ENCODE measurements around the gene YBEY.
"Not testable (repeated sequence)": the region's sequence is repeated elsewhere in the genome, so short reads cannot be mapped to it uniquely, and the experiment has no call there.

Gene YBEY, protein sequence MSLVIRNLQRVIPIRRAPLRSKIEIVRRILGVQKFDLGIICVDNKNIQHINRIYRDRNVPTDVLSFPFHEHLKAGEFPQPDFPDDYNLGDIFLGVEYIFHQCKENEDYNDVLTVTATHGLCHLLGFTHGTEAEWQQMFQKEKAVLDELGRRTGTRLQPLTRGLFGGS

DNA sequence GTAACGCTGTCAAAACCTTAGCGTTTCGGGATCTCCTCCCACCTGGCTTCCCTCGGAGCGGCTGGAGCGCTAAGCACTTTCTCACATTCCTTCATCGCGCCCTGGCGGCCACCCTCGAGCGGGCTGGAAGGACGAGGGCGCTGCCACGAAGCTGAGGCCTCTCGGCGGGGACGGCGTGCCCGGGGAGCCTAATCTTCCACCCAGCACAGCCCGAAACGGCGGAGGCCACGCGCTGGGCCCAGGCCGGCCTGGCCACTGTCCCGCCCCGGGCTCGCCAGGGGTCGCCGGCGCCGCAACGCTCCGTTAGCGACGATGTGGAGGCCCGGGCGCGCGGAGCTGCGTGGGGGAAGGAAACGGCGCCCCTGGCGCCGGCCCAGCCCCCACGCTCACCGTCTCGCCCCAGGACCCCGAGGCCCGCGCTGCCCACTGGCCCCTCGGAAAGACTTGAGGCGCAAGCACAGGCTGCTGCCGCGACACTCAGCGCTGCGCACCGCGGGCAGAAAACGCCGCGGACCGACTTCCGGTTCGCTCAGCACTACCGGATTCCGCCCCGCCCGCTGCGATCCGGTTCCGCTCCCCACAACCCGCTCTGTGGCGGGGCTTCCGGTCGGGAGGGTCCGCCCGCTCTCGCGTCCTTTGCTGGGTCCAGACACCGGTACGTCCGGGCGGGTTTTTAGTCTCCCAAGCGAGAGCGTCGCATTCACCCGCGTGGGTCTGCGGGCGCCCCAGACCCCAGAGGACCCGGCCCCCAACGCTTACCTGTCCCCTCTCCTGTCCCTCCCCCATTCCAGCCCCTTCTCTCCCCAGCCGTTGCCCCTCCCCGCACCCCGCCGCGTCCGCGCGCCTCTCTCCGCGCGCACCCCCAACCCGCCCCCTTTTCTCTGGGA is at the start of gene YBEY:
YBEY (plus strand) TSS at position 582 of the 887 bp plus-strand sequence. CDS start 572 bp downstream, outside the sequence.
- peak; percentile 84 to 85 for DNase-seq (ENCODE audit: low read depth in 2 of 2)

DNA sequence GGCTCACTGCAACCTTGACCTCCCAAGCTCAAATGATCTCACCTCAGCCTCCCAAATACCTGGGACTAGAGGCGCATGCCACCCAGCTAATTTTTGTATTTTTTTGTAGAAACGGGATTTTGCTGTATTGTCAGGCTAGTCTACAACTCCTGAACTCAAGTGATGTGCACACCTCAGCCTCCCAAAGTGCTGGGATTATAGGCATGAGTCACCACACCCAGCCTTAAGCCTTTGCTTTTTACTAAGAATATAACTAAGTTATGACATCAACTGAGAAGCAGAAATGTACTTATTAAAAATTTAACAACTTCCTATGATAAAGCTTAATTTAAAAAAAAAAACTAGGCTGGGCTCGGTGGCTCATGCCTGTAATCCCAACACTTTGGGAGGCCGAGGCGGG is 48.7 kb upstream of the YBEY start:
- no peak for DNase-seq (ENCODE audit: low read depth in 2 of 2)

DNA sequence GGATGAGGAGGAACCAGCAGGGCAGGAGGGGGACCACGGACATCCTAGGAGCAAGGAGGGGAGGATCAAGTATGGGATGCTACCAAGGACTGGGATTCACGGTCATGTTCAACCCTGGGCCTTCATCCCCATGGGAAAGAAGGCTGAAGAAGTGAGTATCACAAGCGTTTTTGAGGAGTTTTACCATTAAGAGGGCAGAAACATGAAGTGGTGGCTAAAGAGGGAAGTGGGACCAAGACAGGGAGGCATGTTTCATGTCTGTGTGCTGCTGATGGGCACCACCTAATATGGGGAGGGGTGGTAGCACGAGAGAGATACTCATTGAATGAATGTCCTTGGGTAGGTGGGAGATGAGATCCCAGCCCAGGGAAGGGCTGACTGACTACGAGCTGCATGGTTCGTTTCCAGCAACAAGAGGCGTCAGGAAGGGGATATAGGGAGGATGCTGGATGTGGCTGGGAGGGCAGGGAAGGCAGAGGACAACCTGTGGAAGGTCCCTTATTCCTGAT is 46.3 kb upstream of the YBEY start:
- DNase-seq (ENCODE audit: low read depth in 2 of 2), result no peak

DNA sequence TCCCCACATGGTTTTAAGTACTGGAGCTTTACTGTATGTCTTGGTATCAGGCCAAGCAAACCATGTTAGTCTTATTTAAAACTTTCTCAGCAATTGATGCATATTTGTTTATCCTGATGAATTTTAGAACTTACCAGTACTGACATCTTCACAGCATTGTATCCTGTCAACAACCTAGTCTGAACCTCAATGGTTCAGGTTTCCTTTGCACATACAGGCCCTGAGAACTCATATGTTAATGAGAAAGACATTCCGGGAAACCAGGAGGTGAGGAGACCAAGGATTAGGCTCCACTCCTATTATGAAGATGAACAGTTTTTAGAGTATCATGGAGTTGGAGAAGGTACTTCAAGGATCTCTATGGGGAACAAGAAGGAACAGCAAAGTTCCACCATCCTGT is 44.6 kb upstream of the YBEY start:
- DNase-seq (ENCODE audit: low read depth in 2 of 2), result not testable (repeated sequence)

DNA sequence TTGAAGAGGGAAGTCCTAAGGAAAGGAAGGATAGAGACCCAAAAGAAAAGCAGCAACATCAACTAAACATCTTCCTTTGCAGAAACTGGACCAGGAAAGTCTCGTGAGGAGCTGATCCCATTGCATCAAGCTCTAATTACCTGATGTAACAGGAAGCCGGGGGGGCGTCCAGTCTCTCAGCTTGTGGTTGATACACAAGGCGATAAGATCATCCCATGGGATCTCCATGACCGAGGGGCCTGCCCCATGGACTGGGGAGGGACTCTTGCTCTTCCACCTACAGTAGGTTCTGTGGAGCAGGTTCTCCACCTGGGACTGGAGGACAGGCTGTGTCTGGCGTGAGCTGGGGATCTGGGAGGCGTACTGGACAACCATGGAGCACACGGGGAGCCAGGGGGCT is 42.8 kb upstream of the YBEY start:
- DNase-seq (ENCODE audit: low read depth in 2 of 2), result no peak

DNA sequence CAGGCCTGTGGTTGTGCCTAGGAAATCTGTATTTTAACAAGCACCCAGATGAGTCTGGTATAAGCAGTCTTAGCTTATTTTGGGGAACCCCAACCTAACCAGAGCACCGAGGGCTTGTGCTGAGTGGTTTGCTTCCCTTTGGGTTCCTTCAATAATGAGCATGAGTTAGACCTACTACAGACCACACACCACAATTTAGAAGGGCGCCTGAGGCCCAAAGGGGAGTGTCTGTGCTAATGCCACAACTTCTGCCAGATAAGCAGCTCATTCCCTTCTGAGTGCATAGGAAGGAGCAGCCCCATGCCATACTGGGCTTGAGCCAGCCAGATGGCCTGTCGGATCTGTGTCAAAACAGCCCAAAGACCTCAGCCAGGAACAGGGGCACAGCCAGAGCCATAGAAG is 42.2 kb upstream of the YBEY start:
- no peak for DNase-seq (ENCODE audit: low read depth in 2 of 2)

DNA sequence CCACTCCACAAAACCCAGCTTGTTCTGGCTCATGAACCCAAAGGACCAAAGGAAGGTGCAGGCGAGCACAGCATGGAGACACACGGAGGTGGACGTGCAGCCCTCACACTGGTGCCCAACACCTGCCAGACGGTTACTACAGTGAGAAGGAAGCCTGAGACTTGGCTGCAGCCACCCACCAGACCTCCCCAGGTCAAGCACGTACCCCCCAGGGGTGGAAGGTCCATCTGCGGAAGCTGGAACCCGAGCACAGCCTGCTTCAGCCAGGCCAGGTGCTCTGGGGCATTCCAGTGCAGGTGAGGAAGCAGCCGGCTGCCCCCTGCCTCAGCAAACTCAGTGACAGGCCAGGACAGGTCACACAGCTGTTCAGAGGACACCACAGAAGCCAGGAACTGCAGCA is 41.5 kb upstream of the YBEY start:
- no peak for DNase-seq (ENCODE audit: low read depth in 2 of 2)

DNA sequence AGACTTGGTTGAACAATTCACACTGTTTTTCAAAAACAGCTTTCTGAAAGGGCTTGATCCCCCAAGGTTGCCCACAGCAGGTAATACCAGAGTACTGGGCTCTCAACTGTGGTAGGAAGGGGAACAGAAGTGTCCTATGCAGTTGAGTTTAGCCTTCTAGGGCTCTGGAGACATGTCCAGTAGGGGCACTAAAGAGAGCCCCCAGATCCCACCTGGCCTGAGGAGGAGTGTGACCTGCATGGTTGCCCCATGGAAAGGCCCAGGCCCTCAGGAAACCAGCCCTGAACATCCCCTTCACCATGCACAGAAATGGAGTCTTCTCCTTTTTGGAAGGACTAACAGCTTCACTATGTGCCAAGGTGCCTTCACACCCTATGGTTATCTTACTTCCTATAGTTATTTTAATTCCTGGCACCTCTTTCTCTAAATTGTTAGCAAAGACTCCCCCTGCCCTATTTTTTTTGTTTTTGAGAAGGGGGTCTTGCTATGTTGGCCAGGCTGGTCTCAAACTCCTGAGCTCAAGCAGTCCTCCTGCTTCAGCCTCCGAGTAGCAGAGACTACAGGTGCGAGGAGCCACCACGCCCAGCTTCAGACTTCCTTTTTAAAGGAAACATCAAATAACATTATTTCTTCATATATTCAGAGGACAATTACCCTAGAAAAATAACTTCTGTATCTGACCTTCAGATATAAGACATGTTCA is 40.8 kb upstream of the YBEY start:
- DNase-seq (ENCODE audit: low read depth in 2 of 2), result no peak

DNA sequence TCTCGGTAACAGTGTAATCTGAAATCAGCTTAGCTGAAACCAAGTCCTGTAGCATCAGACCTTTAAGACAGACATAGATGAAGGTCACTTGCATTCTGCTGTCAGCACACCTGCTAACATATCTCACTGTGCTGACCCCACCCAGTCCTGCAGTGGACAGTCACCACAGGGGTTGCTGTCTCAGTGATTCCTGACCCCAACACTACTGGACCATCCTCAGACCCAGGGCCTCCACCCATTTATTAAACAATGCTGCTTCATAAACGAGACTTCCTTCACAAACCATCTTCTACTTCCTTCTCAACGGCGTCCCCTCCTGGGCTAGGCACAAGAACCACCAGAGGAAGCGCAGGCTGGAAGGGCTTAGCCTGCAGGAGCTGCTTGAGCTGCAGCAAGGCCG is 39.8 kb upstream of the YBEY start:
- DNase-seq (ENCODE audit: low read depth in 2 of 2), result no peak

DNA sequence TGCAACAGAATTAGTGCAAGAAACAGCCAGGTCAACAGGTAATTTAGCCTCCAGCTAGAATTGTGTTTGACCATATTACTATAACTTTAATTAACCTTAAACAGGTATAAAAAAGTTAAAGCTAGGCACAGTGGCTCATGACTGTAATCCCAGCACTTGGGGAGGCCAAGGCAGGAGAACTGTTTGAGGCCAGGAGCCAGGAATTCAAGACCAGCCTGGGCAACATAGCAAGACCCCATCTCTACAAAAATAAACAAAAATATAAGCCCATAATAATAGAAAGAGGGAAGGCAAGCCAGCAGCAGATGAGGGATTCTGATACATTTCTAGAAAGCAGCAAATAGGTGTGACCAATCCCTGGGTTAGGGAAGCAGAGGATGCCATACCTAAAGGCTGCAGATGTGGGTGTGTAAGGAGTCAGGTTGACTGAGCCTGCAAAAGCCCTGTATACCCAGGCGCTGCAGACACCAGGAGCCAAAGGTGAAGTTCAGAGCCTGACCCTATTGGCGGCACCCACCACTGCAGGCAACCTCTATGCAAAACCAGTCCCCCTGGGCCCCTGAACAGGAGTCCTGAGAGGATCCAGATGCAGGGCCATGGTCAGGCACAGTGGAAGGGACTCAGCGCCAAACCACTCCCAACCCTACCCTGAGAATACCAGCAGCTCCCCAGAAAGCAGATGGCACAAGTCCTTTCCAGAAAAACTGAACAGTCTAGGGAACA is 38.3 kb upstream of the YBEY start:
- DNase-seq (ENCODE audit: low read depth in 2 of 2), result no peak

DNA sequence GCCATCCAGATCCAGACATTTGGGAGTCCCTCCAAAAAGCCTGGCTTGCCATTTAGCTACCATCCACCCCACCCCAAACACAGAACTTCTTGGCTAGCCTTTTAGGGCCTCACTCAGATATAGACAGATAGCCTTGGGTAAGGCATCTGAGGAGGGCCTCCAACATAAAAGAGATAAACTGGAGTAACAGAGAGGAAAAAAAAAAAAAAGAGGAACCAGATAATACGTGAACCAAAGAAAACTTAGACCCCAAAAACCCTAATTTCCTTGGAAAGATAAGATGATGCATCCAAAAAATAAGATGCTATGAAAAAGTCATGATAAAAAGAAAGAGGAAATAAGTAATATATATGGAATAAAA is 37.7 kb upstream of the YBEY start:
- no peak for DNase-seq (ENCODE audit: low read depth in 2 of 2)

DNA sequence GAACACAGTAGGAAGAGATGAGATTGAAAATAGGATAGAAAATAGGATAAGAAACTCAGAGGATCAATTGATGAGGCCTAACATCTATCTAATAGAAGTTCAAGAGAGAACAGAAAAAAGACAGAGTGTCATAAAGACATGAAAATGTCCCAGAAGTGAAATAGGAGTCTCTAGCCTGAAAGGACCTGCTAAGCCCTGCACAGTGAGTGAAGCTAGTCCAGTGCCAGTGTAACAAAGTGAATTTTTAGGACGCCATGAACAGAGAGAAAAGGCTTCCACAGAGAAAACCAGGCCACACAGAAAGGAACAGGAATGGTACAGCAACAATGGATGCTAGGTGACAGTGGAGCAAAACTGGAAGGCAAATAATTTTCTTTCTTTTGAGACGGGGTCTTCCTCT is 37.3 kb upstream of the YBEY start:
- DNase-seq (ENCODE audit: low read depth in 2 of 2), result no peak

DNA sequence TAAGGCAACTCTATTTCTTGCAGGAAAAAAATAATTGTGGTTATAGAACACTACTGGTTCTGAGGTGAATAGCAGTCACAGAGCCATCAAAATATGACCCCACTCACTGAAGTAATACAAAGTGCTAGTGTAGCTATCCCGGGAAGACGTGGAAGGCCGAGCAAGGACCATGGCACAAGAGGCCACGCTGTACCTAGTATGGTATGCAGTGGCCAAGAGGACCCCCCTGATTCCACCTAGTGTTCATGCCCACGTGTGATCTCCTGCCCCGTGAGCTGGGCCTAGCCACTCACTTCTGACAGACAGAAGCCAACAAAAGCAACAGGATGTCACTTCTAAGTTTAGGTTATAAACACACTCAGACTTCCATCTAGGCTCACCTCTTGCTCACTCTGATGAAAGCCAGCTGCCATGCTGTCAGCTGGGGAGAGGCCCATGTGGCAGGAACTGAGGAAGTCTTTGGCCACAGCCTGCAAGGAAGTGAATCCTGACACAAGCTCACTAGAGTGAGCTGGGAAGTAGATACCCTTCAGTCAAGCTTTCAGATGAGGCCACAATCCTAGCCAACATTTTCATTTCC is 35.9 kb upstream of the YBEY start:
- no peak for DNase-seq (ENCODE audit: low read depth in 2 of 2)

DNA sequence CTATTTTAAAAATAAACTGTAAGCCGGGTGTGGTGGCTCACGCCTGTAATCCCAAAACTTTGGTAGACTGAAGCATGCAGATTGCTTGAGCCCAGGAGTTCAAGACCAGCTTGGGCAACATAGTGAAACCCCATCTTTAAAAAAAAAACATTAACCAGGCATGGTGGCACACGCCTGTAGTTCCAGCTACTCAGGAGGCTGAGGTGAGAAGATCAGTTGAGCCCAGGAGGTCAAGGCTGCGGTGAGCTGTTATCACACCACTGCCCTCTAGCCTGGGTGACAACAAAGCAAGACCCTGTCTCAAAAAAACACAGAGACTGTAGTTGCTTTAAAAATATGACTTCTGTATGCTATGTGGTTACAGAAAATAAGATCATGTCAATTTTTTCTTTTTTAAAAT is 33.3 kb upstream of the YBEY start:
- DNase-seq (ENCODE audit: low read depth in 2 of 2), result no peak

DNA sequence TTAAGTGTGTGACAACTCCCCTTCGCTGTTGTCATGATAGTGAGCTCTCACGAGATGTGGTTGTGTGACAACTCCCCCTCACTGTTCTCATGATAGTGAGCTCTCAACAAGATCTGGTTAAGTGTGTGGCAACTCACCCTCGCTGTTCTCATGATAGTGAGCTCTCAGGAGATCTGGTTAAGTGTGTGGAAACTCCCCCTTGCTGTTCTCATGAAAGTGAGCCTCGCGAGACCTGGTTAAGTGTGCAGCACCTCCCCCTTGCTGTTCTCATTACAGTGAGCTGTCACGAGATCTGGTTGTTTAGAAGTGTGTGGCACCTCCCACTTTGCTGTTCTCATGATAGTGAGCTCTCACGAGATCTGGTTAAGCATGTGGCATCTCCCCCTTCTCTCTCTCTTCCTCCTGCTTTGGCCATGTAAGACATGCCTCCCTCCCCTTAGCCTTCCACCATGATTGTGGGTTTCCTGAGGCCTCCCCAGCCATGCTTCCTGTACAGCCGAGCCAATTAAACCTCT is 32.5 kb upstream of the YBEY start:
- peak; percentile 30 to 38 for DNase-seq (ENCODE audit: low read depth in 2 of 2)

DNA sequence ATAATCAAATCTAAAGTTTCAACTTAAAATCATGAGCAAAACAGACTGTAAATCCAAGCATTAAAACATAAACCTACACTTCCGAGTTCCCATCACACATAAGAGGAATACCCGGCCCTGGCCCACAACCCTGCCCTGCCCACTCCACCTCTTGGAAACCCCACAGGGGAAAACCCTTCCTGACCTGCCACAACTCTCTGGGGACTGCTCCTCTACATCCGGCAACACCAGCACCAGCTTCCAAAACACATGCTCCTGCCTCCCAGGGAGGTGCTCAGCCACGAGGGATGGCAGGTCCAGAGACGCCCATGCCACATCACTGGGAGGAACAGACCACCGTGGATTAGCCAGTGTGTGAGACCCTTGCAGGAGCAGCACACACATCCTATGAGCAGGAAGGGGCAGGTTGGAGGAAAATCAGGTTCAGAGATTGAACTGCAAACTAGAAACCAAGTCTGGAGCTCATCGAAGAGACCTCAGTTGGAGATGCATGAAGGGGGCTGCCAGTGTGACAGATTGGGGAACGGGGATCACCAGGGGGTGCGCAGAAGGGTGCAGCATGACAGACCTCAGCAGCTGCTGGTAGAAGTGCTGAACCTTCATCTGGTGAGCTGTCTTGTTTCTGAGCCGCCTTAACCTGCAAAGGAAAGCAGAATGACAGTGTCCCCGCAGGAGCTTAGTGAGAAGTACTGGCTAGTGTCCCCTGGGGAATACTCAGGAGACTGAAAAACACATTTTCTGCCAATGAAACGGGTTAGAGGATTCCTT is 31.8 kb upstream of the YBEY start:
- DNase-seq (ENCODE audit: low read depth in 2 of 2), result no peak

DNA sequence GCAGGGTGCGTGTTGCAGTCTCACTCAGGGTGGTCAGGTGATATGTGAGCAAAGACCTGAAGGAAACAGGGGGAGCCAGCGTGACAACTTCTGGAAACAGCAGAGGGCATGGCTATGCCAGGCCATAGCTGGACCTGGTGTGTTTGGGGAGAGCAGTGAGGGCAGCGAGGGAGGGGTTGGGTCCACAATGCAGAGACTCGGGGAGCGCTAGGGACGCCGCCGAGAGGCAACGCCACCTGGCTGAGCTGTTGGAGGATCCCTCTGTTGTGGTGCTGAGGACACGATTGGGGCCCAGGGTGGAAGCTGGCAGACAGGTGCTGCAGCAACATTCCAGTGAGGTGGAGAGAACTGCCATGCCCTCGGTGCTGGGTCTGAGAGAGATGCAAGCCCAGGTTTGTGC is 31.0 kb upstream of the YBEY start:
- DNase-seq (ENCODE audit: low read depth in 2 of 2), result no peak

DNA sequence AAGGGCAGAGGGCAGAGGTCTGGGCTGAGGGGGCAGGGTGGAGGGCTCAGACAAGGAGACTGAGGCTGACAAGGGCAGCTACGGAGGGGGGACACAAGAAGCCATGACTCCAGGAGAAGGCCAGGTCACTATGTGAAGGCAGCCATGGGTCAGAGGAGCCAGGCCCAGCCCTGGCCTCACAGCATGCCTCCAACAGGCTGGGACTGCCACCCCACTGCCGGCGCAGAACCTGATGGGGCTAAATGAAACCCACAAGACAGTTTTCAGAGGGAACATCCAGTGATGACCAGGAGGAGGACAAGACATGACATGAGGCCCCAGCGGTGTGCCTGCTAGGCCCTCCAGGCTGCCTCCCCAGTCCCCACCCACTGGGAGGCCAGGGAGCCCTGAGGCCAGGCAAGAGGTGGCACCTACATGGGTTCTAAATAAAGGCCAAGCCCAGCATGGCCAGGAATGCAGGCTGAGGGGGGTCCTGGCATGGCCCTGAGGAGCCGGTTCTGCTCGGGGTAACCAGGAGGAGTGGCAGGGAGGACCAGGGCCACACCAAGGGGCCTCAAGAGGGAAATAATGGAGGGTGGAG is 30.3 kb upstream of the YBEY start:
- DNase-seq (ENCODE audit: low read depth in 2 of 2), result no peak

DNA sequence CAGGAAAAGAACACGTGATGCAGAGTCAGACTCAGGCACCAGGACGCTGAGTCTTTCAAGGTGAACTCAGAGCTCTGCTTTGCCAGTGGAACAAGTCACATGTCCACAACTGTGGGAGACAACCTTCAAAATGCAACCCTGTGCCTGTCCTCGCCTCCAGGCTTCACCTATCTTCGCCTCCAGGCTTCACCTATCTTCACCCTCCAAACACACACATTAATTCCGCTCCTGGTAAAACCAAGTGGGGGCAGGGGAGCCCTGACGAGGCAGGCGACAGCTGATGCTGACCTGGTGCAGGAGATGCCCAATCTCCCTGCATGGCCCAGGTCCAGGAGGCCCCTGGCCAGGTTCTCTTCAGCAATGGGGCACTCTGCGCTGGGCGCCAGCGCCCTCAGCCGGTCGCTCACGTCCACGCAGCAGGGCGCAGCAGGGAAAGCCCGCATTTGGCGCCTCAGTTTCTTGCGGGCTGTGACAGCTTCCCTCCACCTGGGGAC is 29.6 kb upstream of the YBEY start:
- DNase-seq (ENCODE audit: low read depth in 2 of 2), result no peak

DNA sequence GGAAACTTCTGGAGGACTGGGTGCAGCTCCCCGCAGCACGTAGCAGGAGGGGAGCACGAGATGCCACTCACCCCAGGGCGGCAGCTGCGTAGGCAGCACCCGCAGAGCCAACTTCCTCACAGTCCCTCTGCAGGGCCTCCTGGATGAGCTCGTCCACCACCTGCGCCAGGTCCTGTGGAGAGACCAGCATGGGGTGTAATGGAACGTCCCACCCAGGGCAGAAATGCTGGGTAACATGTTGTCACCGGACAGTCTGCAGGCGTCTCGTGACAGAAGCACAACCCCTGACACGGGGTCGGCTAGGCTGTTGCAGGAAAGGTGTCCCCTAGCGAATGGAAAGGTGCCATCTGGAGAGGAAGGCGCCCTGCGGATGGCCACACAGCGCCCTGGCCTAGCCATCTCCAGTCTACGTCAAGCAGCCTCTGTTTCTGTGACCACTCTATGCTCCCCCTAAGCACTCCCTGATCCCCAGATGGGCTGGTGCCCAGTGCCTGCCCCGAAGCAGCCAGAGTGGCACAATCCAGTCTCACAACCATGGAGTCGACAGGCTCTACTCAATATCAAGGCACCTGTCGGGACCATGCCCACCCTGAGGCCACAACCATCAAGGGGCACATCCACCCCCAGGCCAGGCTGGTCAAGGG is 22.0 kb upstream of the YBEY start:
- DNase-seq (ENCODE audit: low read depth in 2 of 2), result no peak
